Loucy (cell line): ENCODE data around the gene TRIM22.

Source experiments
- H2AFZ ChIP-seq: fragments of 200-600 bp; sonication (generic); 2 replicates; pipeline ENCODE4 v1.6.0; 2016; ENCODE audit warnings: antibody characterized with exemption, mild to moderate bottlenecking, low read length, moderate library complexity
- H3F3A ChIP-seq: fragments of 200-600 bp; 2 replicates; pipeline ENCODE4 v1.6.0; 2016; ENCODE audit warnings: antibody characterized with exemption, low read depth, mild to moderate bottlenecking
- H3K27me3 ChIP-seq: fragments of 200-600 bp; sonication (generic); 2 replicates; pipeline ENCODE4 v1.6.1; 2014; ENCODE audit warnings: low read length, mild to moderate bottlenecking; ENCODE audit not compliant: insufficient read depth, poor library complexity, severe bottlenecking
- H3K36me3 ChIP-seq: fragments of 200-600 bp; sonication (generic); 2 replicates; pipeline ENCODE4 v1.6.1; 2016; ENCODE audit warnings: low read length; ENCODE audit not compliant: insufficient read depth
- H3K4me1 ChIP-seq: fragments of 200-600 bp; sonication (generic); 2 replicates; pipeline ENCODE4 v1.5.1; 2014; ENCODE audit warnings: low read length, mild to moderate bottlenecking; ENCODE audit not compliant: insufficient read depth, poor library complexity, severe bottlenecking
- H3K4me2 ChIP-seq: fragments of 200-600 bp; sonication (generic); 2 replicates; pipeline ENCODE4 v1.6.0; 2014; ENCODE audit warnings: antibody characterized with exemption, low read length, low read depth, mild to moderate bottlenecking; ENCODE audit not compliant: poor library complexity, severe bottlenecking
- H3K4me3 ChIP-seq: fragments of 200-600 bp; sonication (generic); 2 replicates; pipeline ENCODE4 v1.5.1; 2014; ENCODE audit warnings: low read length, mild to moderate bottlenecking, mixed read lengths; ENCODE audit not compliant: poor library complexity, severe bottlenecking
- H3K79me2 ChIP-seq: fragments of 200-600 bp; sonication (generic); 2 replicates; pipeline ENCODE4 v1.6.1; 2014; ENCODE audit warnings: low read length; ENCODE audit not compliant: insufficient read depth
- H3K9ac ChIP-seq: fragments of 200-600 bp; sonication (generic); 2 replicates; pipeline ENCODE4 v1.6.0; 2014; ENCODE audit warnings: mild to moderate bottlenecking, low read depth, low read length, moderate library complexity; ENCODE audit not compliant: poor library complexity, severe bottlenecking
- H3K9me2 ChIP-seq: fragments of 200-600 bp; sonication (generic); replicated peaks from 2 replicates; pipeline ENCODE4 v1.6.1; 2016; ENCODE audit warnings: low read depth, low read length, mixed read lengths
- H3K9me3 ChIP-seq: fragments of 200-600 bp; sonication (generic); 2 replicates; pipeline ENCODE4 v1.6.1; 2014; ENCODE audit warnings: mild to moderate bottlenecking, antibody characterized with exemption, low read length, low read depth; ENCODE audit not compliant: insufficient read depth
- H4K20me1 ChIP-seq: fragments of 200-600 bp; sonication (generic); 2 replicates; pipeline ENCODE4 v1.6.0; 2014; ENCODE audit warnings: antibody characterized with exemption, low read length, mild to moderate bottlenecking; ENCODE audit not compliant: insufficient read depth, poor library complexity, severe bottlenecking
- EZH2phosphoT487 ChIP-seq: fragments of 200-600 bp; IDR thresholded peaks from 2 replicates; pipeline ENCODE4 v1.6.1; 2018; ENCODE audit warnings: antibody characterized with exemption, mild to moderate bottlenecking, moderate library complexity, borderline replicate concordance
- TF ChIP-seq, protein P1 (sequence below): fragments of 200-600 bp; sonication (generic); conservative IDR thresholded peaks from 2 replicates; pipeline ENCODE4 v1.5.1; 2014; ENCODE audit warnings: mild to moderate bottlenecking, antibody characterized with exemption, low read length

TRIM22 gene

DNA sequence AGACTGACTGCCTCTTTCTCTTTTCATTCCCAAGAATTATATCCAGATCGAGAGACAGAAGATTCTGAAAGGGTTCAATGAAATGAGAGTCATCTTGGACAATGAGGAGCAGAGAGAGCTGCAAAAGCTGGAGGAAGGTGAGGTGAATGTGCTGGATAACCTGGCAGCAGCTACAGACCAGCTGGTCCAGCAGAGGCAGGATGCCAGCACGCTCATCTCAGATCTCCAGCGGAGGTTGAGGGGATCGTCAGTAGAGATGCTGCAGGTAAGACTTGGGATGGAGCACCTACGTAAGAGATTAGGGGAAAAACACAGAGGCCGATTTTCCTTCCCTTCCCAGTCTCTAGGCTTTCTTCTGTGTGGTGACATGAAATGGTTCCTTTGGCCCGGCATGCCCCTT lies 8.7 kb downstream of the TRIM22 start:
- Histone ChIP-seq H2AFZ (no peak overlapping the region), H3K4me1 (no peaks in the 10 kb centered on the region), H3F3A (no peaks in the 10 kb centered on the region), H3K9me2 (no peaks in the 10 kb centered on the region), H4K20me1 (no peaks in the 10 kb centered on the region), H3K4me3 (no peak overlapping the region), H3K36me3 (no peaks in the 10 kb centered on the region), H3K9me3 (no peaks in the 10 kb centered on the region), H3K9ac (no peak overlapping the region), H3K27me3 (no peaks in the 10 kb centered on the region), H3K79me2 (no peaks in the 10 kb centered on the region), H3K4me2 (no peak overlapping the region)
- no peak for TF ChIP-seq EZH2phosphoT487
- TF ChIP-seq, protein P1, sequence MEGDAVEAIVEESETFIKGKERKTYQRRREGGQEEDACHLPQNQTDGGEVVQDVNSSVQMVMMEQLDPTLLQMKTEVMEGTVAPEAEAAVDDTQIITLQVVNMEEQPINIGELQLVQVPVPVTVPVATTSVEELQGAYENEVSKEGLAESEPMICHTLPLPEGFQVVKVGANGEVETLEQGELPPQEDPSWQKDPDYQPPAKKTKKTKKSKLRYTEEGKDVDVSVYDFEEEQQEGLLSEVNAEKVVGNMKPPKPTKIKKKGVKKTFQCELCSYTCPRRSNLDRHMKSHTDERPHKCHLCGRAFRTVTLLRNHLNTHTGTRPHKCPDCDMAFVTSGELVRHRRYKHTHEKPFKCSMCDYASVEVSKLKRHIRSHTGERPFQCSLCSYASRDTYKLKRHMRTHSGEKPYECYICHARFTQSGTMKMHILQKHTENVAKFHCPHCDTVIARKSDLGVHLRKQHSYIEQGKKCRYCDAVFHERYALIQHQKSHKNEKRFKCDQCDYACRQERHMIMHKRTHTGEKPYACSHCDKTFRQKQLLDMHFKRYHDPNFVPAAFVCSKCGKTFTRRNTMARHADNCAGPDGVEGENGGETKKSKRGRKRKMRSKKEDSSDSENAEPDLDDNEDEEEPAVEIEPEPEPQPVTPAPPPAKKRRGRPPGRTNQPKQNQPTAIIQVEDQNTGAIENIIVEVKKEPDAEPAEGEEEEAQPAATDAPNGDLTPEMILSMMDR, result no peak

DNA sequence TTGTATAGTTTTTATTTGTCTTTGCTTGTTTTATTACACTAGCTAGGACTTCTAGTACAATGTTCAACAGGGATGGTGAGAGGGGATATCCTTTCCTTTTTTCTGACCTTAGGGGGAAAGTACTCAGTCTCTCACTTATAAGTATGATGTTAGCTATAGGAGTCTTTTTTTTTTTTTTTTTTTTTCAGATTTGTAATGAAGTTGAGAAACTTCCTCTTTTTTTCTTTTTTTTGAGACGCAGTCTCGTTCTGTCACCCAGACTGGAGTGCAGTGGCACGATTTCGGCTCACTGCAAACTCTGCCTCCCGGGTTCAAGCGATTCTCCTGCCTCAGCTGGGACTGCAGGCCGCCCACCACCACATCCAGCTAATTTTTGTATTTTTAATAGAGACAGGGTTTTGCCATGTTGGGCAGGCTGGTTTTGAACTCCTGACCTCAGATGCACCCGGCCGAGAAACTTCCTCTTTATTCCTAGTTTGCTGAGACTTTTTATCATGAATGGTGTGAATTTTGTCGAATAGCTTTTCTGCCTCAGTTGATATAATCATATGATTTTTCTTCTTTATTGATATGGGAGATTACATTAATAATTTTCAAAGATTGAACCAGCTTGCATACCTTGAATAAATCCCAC lies 10.9 kb downstream of the TRIM22 start:
- no peak overlapping the region for H3K9ac ChIP-seq
- no peak overlapping the region for H3K4me2 ChIP-seq
- H3K4me3 ChIP-seq, result no peak overlapping the region
- no peaks in the 10 kb centered on the region for H3F3A ChIP-seq
- no peaks in the 10 kb centered on the region for H3K9me2 ChIP-seq
- no peaks in the 10 kb centered on the region for H3K9me3 ChIP-seq
- H3K36me3 ChIP-seq, result no peaks in the 10 kb centered on the region
- H4K20me1 ChIP-seq, result no peaks in the 10 kb centered on the region
- H3K27me3 ChIP-seq, result no peaks in the 10 kb centered on the region
- H3K79me2 ChIP-seq, result no peaks in the 10 kb centered on the region
- H2AFZ ChIP-seq, result no peak overlapping the region
- no peaks in the 10 kb centered on the region for H3K4me1 ChIP-seq
- TF ChIP-seq, protein P1, result no peak
- no peak for TF ChIP-seq EZH2phosphoT487

DNA sequence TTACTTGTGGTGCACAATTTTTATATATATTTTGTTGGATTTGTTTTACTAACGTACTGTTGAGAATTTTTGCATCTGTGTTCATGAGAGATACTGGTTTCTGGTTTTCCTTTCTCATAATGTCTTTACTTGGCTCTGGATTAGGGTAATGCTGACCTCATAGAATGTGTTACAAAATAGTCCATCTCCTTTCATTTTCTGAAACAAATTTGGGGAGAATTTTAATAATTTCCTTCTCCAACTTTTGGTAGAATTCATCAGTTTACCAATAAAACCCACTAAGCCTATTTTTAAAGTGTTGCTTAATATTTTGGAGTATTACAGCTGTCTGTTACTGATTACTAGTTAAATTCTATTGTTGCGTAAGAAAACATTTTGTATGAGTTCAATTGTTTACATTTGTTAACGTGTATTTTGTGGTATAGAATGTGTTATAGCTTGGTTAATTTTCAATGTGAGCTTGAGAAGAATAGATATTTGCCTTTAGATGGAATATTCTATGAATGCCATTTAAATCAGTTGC lies 11.5 kb downstream of the TRIM22 start:
- TF ChIP-seq, protein P1, result no peak
- TF ChIP-seq EZH2phosphoT487, result no peak
- H3K4me2 ChIP-seq, result no peak overlapping the region
- H3K4me1 ChIP-seq, result no peaks in the 10 kb centered on the region
- no peaks in the 10 kb centered on the region for H4K20me1 ChIP-seq
- no peaks in the 10 kb centered on the region for H3K27me3 ChIP-seq
- H3K9me2 ChIP-seq, result no peaks in the 10 kb centered on the region
- H3F3A ChIP-seq, result no peaks in the 10 kb centered on the region
- no peaks in the 10 kb centered on the region for H3K79me2 ChIP-seq
- no peaks in the 10 kb centered on the region for H3K36me3 ChIP-seq
- H3K9me3 ChIP-seq, result no peaks in the 10 kb centered on the region
- no peak overlapping the region for H2AFZ ChIP-seq
- no peak overlapping the region for H3K4me3 ChIP-seq
- no peak overlapping the region for H3K9ac ChIP-seq
